Measurements from ENCODE around the gene KIAA0753.
A peak's percentile ranks its signal among the peaks of the same experiment; 100 is the strongest.
"Not testable (repeated sequence)": the region's sequence is repeated elsewhere in the genome, so short reads cannot be mapped to it uniquely, and the experiment has no call there.

KIAA0753 gene

DNA sequence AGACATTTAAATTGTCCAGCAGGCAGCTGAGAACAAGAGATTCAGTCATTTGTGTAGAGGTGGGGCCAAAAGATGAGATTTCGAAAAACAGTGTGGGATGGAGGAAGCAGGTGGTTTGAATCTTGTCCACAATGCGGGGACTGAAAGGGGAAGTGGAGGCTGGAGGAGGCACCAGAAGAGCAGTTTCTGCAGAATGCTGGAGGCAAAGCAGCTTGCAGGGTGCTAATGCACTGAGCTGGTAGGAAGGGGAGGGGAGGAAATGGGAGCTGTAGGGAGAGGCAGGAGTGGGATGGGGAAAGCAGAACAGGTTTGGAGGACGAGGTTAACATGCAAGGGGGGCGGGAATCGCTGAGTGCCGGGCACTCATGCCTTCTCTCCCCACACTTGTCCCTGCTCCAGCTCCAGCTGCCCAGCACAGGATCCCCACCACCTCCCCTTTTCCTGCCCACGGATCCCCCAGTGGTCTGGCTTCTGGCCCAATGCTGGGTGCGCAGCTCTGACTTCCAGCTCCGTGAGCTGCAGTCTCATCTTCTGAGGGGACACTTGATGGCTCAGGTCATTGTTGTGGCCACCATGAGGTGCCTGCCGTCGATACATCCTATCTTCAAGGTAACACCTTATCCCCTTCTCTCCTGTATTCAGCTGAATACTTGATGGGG, 20.4 kb upstream of the KIAA0753 start:
- Histone ChIP-seq H3K4me3 (replicated peaks; ENCODE audit: insufficient read depth, low read length) (no peak overlapping the region), H3K27me3 (ENCODE audit: insufficient read depth, poor library complexity, severe bottlenecking) (no peaks in the 10 kb centered on the region), H3K27ac (replicated peaks) (peak overlapping the region; percentile 16; the same call in 1 of the 2 replicates)
- TF ChIP-seq POLR2AphosphoS5 (IDR thresholded peaks at IDR 0.05; ENCODE audit: low read depth) = peak; percentile 48; the same call in 1 of the 2 replicates
- TF ChIP-seq REST (IDR thresholded peaks at IDR 0.05; ENCODE audit: insufficient replicate concordance, low read depth) = no peak
- peak; percentile 93 for TF ChIP-seq SPI1 (IDR thresholded peaks at IDR 0.05; ENCODE audit: borderline replicate concordance, low read depth)
- DNase-seq (ENCODE audit: low read depth in 1 of 2, low spot score in 1 of 2) = peak in 1 of 2 experiments; percentile 85

GRCh38 chr17:6660101-6660500, 19.6 kb upstream of the KIAA0753 start:
- Histone ChIP-seq H3K27me3 (ENCODE audit: insufficient read depth, poor library complexity, severe bottlenecking) (no peaks in the 10 kb centered on the region), H3K4me3 (replicated peaks; ENCODE audit: insufficient read depth, low read length) (no peak overlapping the region), H3K27ac (replicated peaks) (no peak overlapping the region)
- DNase-seq (ENCODE audit: low read depth in 1 of 2, low spot score in 1 of 2) = peak in 1 of 2 experiments; percentile 51
- TF ChIP-seq, protein P1, sequence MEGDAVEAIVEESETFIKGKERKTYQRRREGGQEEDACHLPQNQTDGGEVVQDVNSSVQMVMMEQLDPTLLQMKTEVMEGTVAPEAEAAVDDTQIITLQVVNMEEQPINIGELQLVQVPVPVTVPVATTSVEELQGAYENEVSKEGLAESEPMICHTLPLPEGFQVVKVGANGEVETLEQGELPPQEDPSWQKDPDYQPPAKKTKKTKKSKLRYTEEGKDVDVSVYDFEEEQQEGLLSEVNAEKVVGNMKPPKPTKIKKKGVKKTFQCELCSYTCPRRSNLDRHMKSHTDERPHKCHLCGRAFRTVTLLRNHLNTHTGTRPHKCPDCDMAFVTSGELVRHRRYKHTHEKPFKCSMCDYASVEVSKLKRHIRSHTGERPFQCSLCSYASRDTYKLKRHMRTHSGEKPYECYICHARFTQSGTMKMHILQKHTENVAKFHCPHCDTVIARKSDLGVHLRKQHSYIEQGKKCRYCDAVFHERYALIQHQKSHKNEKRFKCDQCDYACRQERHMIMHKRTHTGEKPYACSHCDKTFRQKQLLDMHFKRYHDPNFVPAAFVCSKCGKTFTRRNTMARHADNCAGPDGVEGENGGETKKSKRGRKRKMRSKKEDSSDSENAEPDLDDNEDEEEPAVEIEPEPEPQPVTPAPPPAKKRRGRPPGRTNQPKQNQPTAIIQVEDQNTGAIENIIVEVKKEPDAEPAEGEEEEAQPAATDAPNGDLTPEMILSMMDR (IDR thresholded peaks at IDR 0.05; ENCODE audit: insufficient read depth, low read length) = no peak
- TF ChIP-seq SPI1 (IDR thresholded peaks at IDR 0.05; ENCODE audit: borderline replicate concordance, low read depth) = peak; percentile 57; the same call in 1 of the 2 replicates

- not testable (repeated sequence) for H3K27me3 ChIP-seq (ENCODE audit: insufficient read depth, poor library complexity, severe bottlenecking); H3K27ac ChIP-seq (replicated peaks)
These were observed 17.9 kb upstream of the KIAA0753 start for GRCh38 chr17:6658411-6658810.

DNA sequence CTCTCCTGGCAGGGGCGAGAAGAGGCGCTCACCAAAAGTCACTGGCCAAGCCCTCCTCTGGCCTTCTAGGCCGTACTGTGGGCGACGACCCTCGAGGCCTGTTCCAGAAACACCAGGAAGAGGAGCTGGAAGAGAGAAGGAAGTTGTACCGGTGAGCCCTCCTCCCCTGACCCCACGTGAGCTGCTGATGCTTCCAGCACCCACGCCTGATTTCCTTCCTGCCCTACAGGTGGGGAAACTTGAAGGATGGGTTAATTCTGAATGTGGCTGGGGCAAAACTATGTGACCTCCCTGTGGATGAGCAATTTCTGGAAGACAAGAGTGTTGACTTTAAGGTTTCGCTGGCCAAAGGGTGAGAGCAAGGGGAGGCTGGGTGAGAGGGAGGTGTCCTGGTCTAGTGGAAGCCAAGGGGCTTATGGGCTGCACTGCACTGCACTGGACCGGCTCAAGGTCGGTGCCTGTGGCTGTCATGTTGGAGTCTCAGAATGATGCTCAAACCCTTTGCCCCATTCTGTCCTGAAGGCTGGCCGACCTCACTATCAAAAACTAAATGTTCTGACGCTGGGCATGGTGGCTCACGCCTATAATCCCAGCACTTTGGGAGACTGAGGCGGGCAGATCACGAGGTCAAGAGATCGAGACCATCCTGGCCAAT, 17.2 kb upstream of the KIAA0753 start:
- peak overlapping the region; percentile 33; the same call in 1 of the 2 replicates for H3K4me3 ChIP-seq (replicated peaks; ENCODE audit: insufficient read depth, low read length)
- DNase-seq (ENCODE audit: low read depth in 1 of 2, low spot score in 1 of 2) = no peak
- H3K27me3 ChIP-seq (ENCODE audit: insufficient read depth, poor library complexity, severe bottlenecking) = no peaks in the 10 kb centered on the region
- H3K27ac ChIP-seq (replicated peaks) = no peak overlapping the region
- no peak for TF ChIP-seq SPI1 (IDR thresholded peaks at IDR 0.05; ENCODE audit: borderline replicate concordance, low read depth)
- no peak for TF ChIP-seq REST (IDR thresholded peaks at IDR 0.05; ENCODE audit: insufficient replicate concordance, low read depth)
- TF ChIP-seq, protein P1 (IDR thresholded peaks at IDR 0.05; ENCODE audit: insufficient read depth, low read length) = no peak
- no peak for TF ChIP-seq GABPA (IDR thresholded peaks at IDR 0.05; ENCODE audit: low read depth)
- TF ChIP-seq POLR2AphosphoS5 (IDR thresholded peaks at IDR 0.05; ENCODE audit: low read depth) = no peak

More at GRCh38 chr17:6658411-6658810, 17.9 kb upstream of the KIAA0753 start:
- not testable (repeated sequence) for DNase-seq (ENCODE audit: low read depth in 1 of 2, low spot score in 1 of 2); H3K4me3 ChIP-seq (replicated peaks; ENCODE audit: insufficient read depth, low read length)

DNA sequence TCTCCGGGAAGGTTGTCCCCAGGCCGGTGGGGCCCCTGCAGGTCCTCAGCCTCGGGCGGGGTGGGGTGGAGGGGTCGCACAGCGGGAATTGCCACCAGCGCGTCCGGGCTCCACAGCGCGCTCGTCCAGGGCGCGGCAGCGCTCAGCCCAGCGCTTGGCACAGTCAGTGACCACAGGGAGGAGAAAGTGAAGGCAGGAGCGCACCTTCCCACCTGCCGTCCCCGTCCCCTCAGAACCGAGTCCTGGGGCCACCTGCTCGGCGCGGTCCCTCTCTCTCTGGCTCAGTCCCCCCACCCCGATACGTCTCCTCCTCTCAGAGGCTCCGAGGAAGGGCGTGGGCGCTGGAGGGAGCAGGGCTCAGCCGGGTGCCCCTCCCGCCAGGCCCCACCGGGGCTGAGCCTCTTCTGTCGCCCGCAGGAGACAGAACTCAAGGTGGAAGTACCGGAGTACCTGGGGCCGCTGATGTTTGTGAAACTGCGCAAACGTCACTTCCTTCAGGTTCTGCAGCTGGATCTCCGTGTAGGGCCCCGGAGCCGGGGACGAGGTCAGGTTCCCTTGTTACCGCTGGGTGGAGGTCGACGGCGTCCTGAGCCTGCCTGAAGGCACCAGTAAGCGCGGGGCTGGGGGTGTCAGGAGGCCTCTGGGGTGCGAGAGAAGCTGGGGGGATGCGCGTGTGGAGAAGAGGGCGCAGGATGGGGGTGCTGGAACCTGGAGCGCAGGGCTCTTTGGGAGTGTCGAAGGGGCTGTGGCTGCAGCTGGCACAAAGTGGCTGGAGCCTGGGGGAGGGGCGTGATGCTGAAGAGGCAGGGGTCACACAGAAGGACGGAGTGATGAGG, 16.5 kb upstream of the KIAA0753 start:
- peak in 1 of 2 experiments; percentile 8 for DNase-seq (ENCODE audit: low read depth in 1 of 2, low spot score in 1 of 2)
- H3K4me3 ChIP-seq (replicated peaks; ENCODE audit: insufficient read depth, low read length) = peak overlapping the region; percentile 33
- H3K27ac ChIP-seq (replicated peaks); H3K27me3 ChIP-seq (ENCODE audit: insufficient read depth, poor library complexity, severe bottlenecking): not testable (repeated sequence)

GRCh38 chr17:6655732-6656361, 15.3 kb upstream of the KIAA0753 start:
- not testable (repeated sequence) for H3K27ac ChIP-seq (replicated peaks); DNase-seq (ENCODE audit: low read depth in 1 of 2, low spot score in 1 of 2); H3K27me3 ChIP-seq (ENCODE audit: insufficient read depth, poor library complexity, severe bottlenecking); H3K4me3 ChIP-seq (replicated peaks; ENCODE audit: insufficient read depth, low read length)

Data from HL-60 (cell line).